K562 (cell line): ENCODE data around the gene CHST14. TPM values are rescaled to one million over a fixed set of nuclear protein-coding genes. Genes with fewer than 3 reads are reported as not detected.

Source experiments
- GATA2 ChIP-seq: sonication (generic); formaldehyde crosslinking; IDR thresholded peaks from 2 replicates; pipeline ENCODE4 v1.4.0; 2020; ENCODE audit warnings: mild to moderate bottlenecking, missing genetic modification reagents
- KDM2B ChIP-seq: fragments of 250-450 bp; sonication (Bioruptor Pico); IDR thresholded peaks from 2 replicates; pipeline ENCODE4 v1.8.0; 2021; ENCODE audit warnings: mild to moderate bottlenecking, moderate library complexity
- POU5F1 ChIP-seq: fragments of 150-350 bp; IDR thresholded peaks from 2 replicates; pipeline ENCODE4 v1.6.1; 2014; ENCODE audit warnings: borderline replicate concordance, low read length, low read depth, mild to moderate bottlenecking; ENCODE audit not compliant: partially characterized antibody
- PTRF ChIP-seq: fragments of 450-650 bp; IDR thresholded peaks from 2 replicates; pipeline ENCODE4 v1.6.1; 2016; ENCODE audit warnings: mild to moderate bottlenecking, missing genetic modification characterization, missing compliant biosample characterization
- STAT5A ChIP-seq: IDR thresholded peaks from 2 replicates; pipeline ENCODE4 v1.6.1; 2012; ENCODE audit warnings: low read length, inconsistent platforms, borderline replicate concordance
- TAL1 ChIP-seq: fragments of 450-650 bp; IDR thresholded peaks from 2 replicates; pipeline ENCODE4 v1.6.1; 2016; ENCODE audit warnings: mild to moderate bottlenecking
- TBP ChIP-seq: optimal IDR thresholded peaks from 2 replicates; pipeline ENCODE3; 2011; ENCODE audit warnings: low read depth, low read length, improper control_type of control experiment
- ZNF133 ChIP-seq: fragments of 250-450 bp; sonication (Bioruptor Pico); IDR thresholded peaks from 2 replicates; pipeline ENCODE4 v1.4.0; 2020; ENCODE audit warnings: mild to moderate bottlenecking
- ZNF140 ChIP-seq: fragments of 250-450 bp; sonication (Bioruptor Pico); IDR thresholded peaks from 2 replicates; pipeline ENCODE4 v1.8.0; 2021; ENCODE audit warnings: moderate library complexity, mild to moderate bottlenecking, inconsistent platforms
- ZNF717 ChIP-seq: fragments of 250-450 bp; sonication (Bioruptor Pico); IDR thresholded peaks from 2 replicates; pipeline ENCODE4 v1.5.0; 2021
- ZNF76 ChIP-seq: fragments of 250-450 bp; sonication (Bioruptor Pico); IDR thresholded peaks from 2 replicates; pipeline ENCODE4 v1.4.0; 2020; ENCODE audit warnings: mild to moderate bottlenecking, moderate library complexity, borderline replicate concordance
- polyA plus RNA-seq, 8 experiments: library from polyadenylated mRNA; depleted of rRNA in 4 of 8; stranded (reverse) in 5 of 8; unstranded in 3 of 8; fragments of >200 nt; fragmentation: Nextera tagmentation in 2 of 8; fragmentation: Illumina TruSeq in 1 of 8; extraction: Ambion mirVana in 2 of 8; extraction: Trizol in 1 of 8; gene quantifications; 2 replicates each; pipeline versions ENCODE4 v1.2.1 to v1.2.3, GENCODE V29; 2011 to 2014; ENCODE audit warnings: inconsistent platforms in 1 of 8, missing spikeins in 1 of 8
- total RNA-seq, 7 experiments: library from RNA; depleted of rRNA in 6 of 7; stranded (reverse); fragments of >200 nt in 6 of 7; fragmentation: Illumina TruSeq in 2 of 7; extraction: Trizol in 2 of 7; gene quantifications; 2 replicates each; pipeline versions ENCODE4 v1.2.1 to v1.2.3, GENCODE V29; 2011 to 2021; ENCODE audit warnings: low replicate concordance in 1 of 7
- TF ChIP-seq, protein P1 (sequence below): fragments of 450-650 bp; IDR thresholded peaks from 2 replicates; pipeline ENCODE4 v1.6.1; 2016; ENCODE audit warnings: mild to moderate bottlenecking, moderate library complexity
- TF ChIP-seq, protein P2 (sequence below), 2 experiments: IDR thresholded peaks; 2 replicates each; pipeline ENCODE4 v1.6.1; 2012; ENCODE audit warnings: improper control_type of control experiment in 2 of 2, low read depth in 2 of 2, low read length in 2 of 2, borderline replicate concordance in 1 of 2
- TF ChIP-seq, protein P3 (sequence below), 2 experiments: fragments of 250-450 bp in 1 of 2; fragments of 450-650 bp in 1 of 2; sonication (Bioruptor Pico) in 1 of 2; IDR thresholded peaks; 2 replicates each; pipeline versions ENCODE4 v1.6.1 to v1.8.0; 2016 to 2021; ENCODE audit warnings: mild to moderate bottlenecking in 2 of 2, moderate library complexity in 2 of 2, missing compliant biosample characterization in 1 of 2, missing genetic modification characterization in 1 of 2

Gene CHST14
- total and polyA plus RNA-seq, 9 of the 15 experiments (the other 6 are each of a cell fraction or from before 2014, with no cell fraction given), result 1.6 to 12.1 (median 4.5) TPM

DNA sequence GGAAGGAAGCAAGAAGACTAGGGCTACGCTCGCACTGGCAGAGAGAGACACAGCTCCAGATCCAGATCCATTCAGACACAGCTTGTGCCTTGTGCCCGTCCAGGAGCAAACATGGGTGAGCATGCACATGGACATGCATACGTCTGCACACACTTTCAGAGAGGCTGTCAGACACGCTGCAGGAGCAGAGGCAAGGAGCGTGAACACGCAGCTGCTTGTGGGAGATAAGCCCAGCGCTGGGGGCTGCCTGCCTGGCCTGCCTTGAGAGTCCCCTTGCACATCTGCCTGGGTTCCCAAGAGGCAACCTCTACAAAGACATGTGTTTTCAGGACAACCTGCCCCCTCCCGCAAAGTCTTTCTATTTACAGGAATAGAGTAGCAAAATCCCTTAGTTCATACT, 43.6 kb upstream of the CHST14 start (continued):
- TF ChIP-seq GATA2 (CRISPR knock-in tag), result peak; percentile 77
- TF ChIP-seq, protein P1, sequence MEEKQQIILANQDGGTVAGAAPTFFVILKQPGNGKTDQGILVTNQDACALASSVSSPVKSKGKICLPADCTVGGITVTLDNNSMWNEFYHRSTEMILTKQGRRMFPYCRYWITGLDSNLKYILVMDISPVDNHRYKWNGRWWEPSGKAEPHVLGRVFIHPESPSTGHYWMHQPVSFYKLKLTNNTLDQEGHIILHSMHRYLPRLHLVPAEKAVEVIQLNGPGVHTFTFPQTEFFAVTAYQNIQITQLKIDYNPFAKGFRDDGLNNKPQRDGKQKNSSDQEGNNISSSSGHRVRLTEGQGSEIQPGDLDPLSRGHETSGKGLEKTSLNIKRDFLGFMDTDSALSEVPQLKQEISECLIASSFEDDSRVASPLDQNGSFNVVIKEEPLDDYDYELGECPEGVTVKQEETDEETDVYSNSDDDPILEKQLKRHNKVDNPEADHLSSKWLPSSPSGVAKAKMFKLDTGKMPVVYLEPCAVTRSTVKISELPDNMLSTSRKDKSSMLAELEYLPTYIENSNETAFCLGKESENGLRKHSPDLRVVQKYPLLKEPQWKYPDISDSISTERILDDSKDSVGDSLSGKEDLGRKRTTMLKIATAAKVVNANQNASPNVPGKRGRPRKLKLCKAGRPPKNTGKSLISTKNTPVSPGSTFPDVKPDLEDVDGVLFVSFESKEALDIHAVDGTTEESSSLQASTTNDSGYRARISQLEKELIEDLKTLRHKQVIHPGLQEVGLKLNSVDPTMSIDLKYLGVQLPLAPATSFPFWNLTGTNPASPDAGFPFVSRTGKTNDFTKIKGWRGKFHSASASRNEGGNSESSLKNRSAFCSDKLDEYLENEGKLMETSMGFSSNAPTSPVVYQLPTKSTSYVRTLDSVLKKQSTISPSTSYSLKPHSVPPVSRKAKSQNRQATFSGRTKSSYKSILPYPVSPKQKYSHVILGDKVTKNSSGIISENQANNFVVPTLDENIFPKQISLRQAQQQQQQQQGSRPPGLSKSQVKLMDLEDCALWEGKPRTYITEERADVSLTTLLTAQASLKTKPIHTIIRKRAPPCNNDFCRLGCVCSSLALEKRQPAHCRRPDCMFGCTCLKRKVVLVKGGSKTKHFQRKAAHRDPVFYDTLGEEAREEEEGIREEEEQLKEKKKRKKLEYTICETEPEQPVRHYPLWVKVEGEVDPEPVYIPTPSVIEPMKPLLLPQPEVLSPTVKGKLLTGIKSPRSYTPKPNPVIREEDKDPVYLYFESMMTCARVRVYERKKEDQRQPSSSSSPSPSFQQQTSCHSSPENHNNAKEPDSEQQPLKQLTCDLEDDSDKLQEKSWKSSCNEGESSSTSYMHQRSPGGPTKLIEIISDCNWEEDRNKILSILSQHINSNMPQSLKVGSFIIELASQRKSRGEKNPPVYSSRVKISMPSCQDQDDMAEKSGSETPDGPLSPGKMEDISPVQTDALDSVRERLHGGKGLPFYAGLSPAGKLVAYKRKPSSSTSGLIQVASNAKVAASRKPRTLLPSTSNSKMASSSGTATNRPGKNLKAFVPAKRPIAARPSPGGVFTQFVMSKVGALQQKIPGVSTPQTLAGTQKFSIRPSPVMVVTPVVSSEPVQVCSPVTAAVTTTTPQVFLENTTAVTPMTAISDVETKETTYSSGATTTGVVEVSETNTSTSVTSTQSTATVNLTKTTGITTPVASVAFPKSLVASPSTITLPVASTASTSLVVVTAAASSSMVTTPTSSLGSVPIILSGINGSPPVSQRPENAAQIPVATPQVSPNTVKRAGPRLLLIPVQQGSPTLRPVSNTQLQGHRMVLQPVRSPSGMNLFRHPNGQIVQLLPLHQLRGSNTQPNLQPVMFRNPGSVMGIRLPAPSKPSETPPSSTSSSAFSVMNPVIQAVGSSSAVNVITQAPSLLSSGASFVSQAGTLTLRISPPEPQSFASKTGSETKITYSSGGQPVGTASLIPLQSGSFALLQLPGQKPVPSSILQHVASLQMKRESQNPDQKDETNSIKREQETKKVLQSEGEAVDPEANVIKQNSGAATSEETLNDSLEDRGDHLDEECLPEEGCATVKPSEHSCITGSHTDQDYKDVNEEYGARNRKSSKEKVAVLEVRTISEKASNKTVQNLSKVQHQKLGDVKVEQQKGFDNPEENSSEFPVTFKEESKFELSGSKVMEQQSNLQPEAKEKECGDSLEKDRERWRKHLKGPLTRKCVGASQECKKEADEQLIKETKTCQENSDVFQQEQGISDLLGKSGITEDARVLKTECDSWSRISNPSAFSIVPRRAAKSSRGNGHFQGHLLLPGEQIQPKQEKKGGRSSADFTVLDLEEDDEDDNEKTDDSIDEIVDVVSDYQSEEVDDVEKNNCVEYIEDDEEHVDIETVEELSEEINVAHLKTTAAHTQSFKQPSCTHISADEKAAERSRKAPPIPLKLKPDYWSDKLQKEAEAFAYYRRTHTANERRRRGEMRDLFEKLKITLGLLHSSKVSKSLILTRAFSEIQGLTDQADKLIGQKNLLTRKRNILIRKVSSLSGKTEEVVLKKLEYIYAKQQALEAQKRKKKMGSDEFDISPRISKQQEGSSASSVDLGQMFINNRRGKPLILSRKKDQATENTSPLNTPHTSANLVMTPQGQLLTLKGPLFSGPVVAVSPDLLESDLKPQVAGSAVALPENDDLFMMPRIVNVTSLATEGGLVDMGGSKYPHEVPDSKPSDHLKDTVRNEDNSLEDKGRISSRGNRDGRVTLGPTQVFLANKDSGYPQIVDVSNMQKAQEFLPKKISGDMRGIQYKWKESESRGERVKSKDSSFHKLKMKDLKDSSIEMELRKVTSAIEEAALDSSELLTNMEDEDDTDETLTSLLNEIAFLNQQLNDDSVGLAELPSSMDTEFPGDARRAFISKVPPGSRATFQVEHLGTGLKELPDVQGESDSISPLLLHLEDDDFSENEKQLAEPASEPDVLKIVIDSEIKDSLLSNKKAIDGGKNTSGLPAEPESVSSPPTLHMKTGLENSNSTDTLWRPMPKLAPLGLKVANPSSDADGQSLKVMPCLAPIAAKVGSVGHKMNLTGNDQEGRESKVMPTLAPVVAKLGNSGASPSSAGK, result no peak; the same call in 1 of the 2 replicates
- TF ChIP-seq, protein P2, sequence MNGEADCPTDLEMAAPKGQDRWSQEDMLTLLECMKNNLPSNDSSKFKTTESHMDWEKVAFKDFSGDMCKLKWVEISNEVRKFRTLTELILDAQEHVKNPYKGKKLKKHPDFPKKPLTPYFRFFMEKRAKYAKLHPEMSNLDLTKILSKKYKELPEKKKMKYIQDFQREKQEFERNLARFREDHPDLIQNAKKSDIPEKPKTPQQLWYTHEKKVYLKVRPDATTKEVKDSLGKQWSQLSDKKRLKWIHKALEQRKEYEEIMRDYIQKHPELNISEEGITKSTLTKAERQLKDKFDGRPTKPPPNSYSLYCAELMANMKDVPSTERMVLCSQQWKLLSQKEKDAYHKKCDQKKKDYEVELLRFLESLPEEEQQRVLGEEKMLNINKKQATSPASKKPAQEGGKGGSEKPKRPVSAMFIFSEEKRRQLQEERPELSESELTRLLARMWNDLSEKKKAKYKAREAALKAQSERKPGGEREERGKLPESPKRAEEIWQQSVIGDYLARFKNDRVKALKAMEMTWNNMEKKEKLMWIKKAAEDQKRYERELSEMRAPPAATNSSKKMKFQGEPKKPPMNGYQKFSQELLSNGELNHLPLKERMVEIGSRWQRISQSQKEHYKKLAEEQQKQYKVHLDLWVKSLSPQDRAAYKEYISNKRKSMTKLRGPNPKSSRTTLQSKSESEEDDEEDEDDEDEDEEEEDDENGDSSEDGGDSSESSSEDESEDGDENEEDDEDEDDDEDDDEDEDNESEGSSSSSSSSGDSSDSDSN (IDR thresholded peaks at IDR 0.05; ENCODE audit: borderline replicate concordance in 1 of 2, low read depth in 2 of 2, low read length in 2 of 2), result 0 out of 4 replicates have a peak, but pooled peaks of 1 of the 2 experiments have one; percentile 22
- peak; percentile 67 for TF ChIP-seq STAT5A
- TF ChIP-seq TBP, result no peak
- TF ChIP-seq, protein P3, sequence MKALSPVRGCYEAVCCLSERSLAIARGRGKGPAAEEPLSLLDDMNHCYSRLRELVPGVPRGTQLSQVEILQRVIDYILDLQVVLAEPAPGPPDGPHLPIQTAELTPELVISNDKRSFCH (CRISPR knock-in tag; IDR thresholded peaks at IDR 0.05), result no peak
- TF ChIP-seq, protein P3 (tag; IDR thresholded peaks at IDR 0.05), result no peak
- TF ChIP-seq PTRF (tag), result no peak
- TF ChIP-seq ZNF717 (CRISPR knock-in tag), result no peak
- no peak for TF ChIP-seq ZNF76 (CRISPR knock-in tag)
- no peak for TF ChIP-seq KDM2B (CRISPR knock-in tag)
- TF ChIP-seq TAL1, result peak; percentile 87
- no peak for TF ChIP-seq ZNF140 (CRISPR knock-in tag)
- no peak for TF ChIP-seq POU5F1
- no peak for TF ChIP-seq ZNF133 (CRISPR knock-in tag)
